ENCODE results near the gene TEDC2. TPM values are rescaled to one million over a fixed set of nuclear protein-coding genes. Genes with fewer than 3 reads are reported as not detected.

Gene TEDC2
- total and polyA plus RNA-seq, 10 of the 15 experiments (the other 5 are each of a cell fraction or from before 2014, with no cell fraction given), result 0.23 to 47.9 (median 19.1) TPM

GRCh38 chr16:2513405-2514332 is 53.8 kb downstream of the TEDC2 start, which contains the start of gene ATP6V0C (continued):
- TF ChIP-seq BHLHE40 (IDR thresholded peaks at IDR 0.05; ENCODE audit: borderline replicate concordance in 1 of 2, low read depth in 2 of 2, low read length in 1 of 2) (peak; percentile 93 to 99), RAD51 (IDR thresholded peaks at IDR 0.05) (peak; percentile 51; the same call in 1 of the 2 replicates), SREBF2 (IDR thresholded peaks at IDR 0.05; ENCODE audit: low read length) (no peak), RB1 (IDR thresholded peaks at IDR 0.05; ENCODE audit: borderline replicate concordance) (peak; percentile 88; the same call in 1 of the 2 replicates), SMC3 (IDR thresholded peaks at IDR 0.05; ENCODE audit: borderline replicate concordance, low read length) (no peak), MYC (IDR thresholded peaks at IDR 0.05; ENCODE audit: insufficient read depth, insufficient read length, insufficient replicate concordance, low read length, severe bottlenecking) (no peak), IKZF2 (IDR thresholded peaks at IDR 0.05) (no peak; a peak in 1 of 4 replicates), PAX8 (IDR thresholded peaks at IDR 0.05) (no peak), TCF7 (IDR thresholded peaks at IDR 0.05; ENCODE audit: borderline replicate concordance) (no peak), ZNF207 (IDR thresholded peaks at IDR 0.05; ENCODE audit: borderline replicate concordance) (peak; percentile 96), CBX3 (IDR thresholded peaks at IDR 0.05; ENCODE audit: borderline replicate concordance, low read depth) (no peak), ZNF384 (IDR thresholded peaks at IDR 0.05; ENCODE audit: borderline replicate concordance, low read depth, low read length) (no peak), SIX5 (IDR thresholded peaks at IDR 0.05; ENCODE audit: low read depth, low read length, severe bottlenecking) (peak; percentile 34), ASH2L (IDR thresholded peaks at IDR 0.05; ENCODE audit: borderline replicate concordance, low read depth) (peak; percentile 89; the same call in 1 of the 2 replicates), BCL3 (IDR thresholded peaks at IDR 0.05; ENCODE audit: borderline replicate concordance, insufficient read depth, low read depth, low read length, poor library complexity, severe bottlenecking) (no peak), WRNIP1 (IDR thresholded peaks at IDR 0.05; ENCODE audit: borderline replicate concordance, low read depth, low read length) (no peak), CHD4 (IDR thresholded peaks at IDR 0.05) (no peak), IRF3 (IDR thresholded peaks at IDR 0.05) (no peak), RCOR1 (conservative IDR thresholded peaks at IDR 0.05; ENCODE audit: low read depth, low read length) (no peak), CHD2 (IDR thresholded peaks at IDR 0.05; ENCODE audit: borderline replicate concordance, low read depth, low read length) (0 out of 2 replicates have a peak, but pooled peaks have one; percentile 13), CEBPZ (IDR thresholded peaks at IDR 0.05; ENCODE audit: low read depth, low read length) (no peak), ATF7 (IDR thresholded peaks at IDR 0.05; ENCODE audit: low read depth) (0 out of 2 replicates have a peak, but pooled peaks have one; percentile 46), IKZF1 (conservative IDR thresholded peaks at IDR 0.05) (peak; percentile 81), JUND (IDR thresholded peaks at IDR 0.05; ENCODE audit: low read depth, low read length) (peak; percentile 97), EED (IDR thresholded peaks at IDR 0.05; ENCODE audit: low read depth) (no peak)

Data from GM12878 (cell line).